ENCODE measurements around the gene FARS2.

Gene FARS2

DNA sequence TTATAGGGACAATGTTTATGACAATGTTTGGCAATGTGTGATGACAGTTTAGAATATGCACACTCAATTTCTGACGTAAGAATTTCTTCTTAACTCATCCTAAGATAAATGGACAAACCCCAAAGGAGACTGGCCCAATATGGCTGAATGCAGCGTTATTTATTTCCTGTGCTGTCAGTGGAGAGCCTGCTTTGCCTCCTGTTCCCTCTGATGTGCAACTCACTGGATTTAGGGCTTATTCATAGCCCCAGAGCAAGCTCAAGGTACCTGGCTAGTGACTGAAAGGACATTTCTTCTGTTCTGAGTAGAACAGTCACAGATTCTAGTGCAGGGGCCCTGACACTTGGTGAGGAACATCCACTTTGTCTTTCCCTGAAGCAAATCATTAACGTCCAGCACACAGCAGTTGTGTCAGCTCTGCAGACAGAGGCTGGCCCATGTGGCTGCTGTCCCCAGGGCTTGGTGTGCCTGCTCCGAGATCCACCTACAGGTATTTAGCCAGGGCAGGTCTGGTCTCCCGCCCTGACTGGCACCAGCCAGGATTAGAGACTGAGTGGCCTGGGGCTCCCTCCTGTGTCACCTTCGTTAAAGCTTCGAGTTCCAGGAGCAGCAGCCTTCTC, 64.8 kb downstream of the FARS2 start:
- DNase-seq: no peak

DNA sequence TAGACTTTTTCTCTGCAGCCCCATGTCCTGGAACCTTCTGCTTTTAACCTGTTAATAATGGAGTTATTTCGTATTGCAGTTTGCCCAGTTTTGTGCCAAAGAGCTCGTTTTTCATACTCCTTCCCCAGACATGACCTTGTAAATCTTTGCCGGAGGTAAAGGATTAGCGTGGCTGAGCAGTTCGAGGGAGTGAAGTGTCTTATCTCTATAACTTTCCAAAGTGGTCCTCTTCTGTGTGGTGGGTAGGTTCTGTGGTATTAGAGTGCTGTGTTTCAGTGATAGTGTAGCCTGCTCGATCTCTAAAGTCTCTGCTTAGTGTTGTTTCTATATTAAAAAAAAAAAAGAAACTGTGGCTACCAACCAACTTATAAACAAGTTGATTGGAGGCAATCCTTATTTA, 67.5 kb downstream of the FARS2 start:
- DNase-seq: no peak

DNA sequence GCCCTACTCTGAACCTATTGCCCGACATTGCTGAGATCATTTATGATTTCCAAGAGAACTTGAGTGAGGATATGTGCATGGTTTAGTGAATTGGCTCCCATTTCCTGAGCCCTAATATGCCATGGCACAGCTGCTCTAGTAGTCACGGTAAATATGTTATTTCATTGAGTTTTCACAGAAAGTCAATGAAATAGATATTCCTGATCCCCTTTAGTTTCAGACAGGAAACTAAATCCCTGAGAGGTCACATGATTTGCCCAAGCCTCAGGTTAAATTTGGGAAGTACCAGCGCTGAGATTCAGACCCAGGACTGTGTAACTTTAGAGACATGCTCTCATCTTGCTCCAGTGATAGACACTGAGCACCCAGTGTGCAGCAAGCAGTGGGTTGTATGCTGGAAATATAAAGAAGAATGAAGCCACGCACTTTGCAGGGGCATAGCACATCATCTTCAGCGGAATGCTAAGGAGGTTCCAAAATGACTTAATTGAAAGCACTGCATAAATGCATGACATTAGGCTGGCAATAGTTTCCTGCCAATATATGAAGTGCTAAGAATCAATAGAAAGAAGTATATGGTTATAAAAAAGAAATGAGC, 70.6 kb downstream of the FARS2 start:
- DNase-seq: no peak

DNA sequence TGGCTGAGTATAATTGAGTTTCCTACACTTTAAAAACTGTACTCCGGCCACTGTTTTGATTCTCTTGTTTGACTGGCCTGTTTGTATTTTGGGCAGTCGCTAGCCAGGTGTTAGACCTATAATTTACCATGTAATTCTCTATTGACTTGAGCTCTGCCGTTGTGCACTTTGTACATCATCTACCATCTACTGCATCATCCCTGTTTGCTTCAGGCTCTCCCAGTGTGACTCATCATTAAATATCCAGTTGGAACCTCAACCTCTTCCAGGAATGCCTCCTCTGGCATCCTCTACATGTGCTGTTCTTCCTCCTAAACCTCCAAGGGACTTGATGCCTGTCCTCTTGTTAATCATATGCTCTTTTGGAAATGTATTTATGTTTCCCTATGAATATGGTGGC, 72.3 kb downstream of the FARS2 start:
- no peak for DNase-seq

DNA sequence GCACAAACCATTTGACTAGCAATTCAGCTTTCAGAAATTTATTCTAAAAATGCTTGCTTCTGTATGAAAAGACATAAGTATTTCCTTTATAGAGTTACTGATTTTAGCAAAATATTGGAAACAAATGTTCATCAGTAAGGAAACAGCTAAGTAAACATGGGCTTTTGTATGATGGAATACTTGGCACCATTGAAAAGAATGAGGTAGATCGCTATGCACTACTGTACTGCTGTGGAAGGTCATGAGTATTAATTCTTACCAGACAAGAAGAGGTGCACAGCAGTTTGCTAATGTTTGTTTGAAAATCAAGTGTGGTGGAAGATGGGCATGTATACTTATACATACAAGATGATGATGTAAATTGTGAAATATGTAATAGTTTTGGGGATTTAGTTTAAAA, 73.0 kb downstream of the FARS2 start:
- no peak for DNase-seq

DNA sequence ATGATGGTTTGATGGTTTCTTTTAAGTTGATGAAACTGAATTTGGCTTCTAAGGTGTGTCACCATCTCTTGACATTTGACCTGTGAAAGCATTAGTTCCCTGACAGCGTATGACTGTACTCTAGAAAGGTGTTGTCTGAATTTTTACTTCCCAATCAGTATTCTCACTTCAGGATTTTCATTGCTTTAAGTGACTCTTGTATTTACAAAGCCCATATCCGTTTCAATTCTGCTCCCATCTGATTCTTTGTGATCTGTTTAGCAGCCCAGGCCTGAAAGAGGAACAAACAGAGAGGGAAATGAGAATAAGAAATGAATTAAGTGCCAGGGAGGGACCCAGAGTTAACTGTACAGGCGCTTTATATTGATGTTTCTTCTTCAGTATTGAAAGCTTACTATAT, 73.7 kb downstream of the FARS2 start:
- no peak for DNase-seq

DNA sequence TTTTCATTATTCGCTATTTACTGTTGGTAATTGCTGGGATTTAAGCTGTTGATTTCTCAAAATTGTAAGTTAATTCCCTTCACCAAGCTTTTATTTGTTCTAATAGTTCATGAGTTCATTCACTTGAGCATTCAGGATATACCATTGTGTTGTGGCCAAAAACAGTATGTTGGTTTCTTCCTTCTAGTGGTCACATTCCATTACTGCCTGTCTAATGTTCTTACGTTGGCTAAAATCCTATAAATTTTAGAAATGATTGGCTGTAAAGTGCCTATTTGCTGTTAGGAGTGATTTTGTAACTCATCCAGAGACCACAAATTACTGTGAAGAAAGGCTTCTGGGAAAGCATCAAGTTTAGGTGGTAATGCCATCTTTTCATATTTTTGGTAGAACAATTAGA, 76.3 kb downstream of the FARS2 start:
- DNase-seq: no peak

DNA sequence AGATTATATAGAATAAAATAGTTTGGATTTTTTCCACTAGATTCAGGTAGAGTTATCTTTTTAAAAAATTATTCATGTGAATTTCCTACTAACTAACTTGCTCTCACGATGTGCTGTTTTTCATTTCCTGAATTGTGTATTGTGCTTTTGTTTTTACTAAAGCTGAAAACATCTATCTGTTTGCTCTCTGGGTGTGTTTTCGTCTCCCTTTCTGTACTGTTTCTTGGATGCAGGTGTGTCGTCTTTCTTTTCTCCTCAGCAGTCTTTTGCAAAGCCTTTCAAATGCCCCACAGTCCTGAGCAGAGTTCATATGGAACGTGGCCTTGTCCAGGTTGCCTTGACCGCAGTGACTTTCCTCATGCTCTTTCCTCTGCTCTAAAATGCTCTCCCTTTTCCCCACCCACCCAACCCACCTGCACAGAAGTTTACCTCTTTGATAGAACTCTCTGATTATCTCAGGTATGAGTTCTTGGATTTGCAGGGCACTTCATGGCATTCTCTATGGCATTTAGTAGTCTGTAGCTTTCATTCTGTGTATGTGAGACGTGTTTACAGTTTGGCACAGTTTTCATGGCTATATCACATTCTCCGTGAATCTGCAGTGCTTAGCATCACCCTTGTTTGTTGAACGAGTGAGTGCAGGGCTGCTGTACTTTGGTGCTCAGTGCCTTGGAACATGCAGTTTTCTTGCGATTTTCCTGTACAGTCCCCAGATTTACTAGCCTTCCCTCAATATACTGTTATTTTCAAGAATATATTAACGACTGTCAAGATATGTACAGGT, 77.1 kb downstream of the FARS2 start:
- no peak for DNase-seq

DNA sequence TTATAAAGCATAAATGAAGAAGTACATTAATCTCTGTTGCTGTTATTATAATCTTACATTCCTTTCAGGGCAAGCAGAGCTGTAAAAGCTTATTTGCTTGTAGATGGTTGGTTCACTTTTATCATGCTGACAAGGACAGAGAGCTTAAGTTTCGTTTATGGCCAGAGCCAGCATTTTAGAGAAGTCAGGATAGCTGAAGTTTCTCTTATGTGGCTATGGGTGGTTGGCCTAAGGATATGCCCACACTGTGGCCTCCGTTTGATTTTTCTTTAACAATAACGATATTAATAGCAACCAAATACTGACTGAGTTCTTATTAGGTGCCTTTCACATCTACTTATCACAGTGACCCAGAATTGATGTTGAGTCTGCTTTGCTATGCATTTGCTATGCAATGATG, 78.5 kb downstream of the FARS2 start:
- DNase-seq: no peak

DNA sequence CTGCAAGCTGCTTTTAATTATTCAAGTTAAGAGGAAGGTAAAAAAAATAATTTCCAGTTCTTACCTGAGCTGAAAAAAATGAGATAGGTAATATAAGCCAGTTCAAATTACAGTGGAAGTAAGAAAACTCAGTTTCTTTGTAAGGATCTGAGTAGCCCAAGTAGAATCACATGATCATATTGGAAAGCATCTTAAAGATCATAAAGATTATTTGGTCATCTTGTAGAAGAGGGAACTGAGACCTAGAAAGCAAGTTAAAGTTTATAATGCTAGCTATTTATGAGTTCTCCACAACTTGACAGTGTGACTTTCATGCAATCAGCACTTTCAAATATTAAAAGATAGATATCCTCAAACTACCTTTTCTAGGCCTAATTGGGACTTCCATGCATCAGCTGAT, 80.5 kb downstream of the FARS2 start:
- no peak for DNase-seq

DNA sequence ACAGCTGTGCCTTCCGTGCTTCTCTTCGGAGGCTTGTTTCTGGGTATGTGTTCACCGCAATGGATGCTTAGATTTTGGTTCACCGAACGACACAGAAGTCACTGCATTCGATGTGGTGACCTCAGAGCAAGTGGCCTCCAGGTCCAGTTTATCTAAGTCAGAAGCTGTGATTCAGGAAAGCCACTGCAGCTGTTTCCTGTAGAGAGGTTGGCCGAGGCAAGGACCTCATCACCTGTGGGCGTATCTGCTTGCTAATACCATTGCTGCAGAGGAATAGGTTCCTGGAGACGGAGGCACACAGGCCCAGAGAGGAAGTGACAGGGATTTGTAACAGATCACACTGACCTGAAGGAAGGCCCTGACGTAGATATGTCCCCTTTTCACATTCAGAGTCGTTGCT, 82.7 kb downstream of the FARS2 start:
- DNase-seq: no peak

DNA sequence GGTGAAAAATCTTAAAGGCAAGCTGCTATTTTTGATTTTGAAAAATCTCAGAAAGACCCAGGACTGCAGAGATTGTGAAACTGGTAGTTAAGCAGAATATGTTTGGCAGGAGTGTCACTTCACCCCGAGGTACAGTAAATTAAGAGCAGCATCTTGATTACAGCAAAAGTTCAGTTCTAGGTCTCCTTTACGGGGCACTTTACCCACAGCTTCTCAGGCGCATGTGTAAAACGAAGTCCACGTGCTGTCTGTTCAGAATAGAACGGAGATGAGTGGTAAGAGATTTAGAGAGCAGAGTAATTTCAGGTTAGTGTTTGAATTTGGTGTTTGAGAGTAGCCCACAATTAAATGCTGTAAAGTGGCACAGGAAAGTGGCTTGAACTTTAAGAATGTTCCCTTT, 84.0 kb downstream of the FARS2 start:
- no peak for DNase-seq

DNA sequence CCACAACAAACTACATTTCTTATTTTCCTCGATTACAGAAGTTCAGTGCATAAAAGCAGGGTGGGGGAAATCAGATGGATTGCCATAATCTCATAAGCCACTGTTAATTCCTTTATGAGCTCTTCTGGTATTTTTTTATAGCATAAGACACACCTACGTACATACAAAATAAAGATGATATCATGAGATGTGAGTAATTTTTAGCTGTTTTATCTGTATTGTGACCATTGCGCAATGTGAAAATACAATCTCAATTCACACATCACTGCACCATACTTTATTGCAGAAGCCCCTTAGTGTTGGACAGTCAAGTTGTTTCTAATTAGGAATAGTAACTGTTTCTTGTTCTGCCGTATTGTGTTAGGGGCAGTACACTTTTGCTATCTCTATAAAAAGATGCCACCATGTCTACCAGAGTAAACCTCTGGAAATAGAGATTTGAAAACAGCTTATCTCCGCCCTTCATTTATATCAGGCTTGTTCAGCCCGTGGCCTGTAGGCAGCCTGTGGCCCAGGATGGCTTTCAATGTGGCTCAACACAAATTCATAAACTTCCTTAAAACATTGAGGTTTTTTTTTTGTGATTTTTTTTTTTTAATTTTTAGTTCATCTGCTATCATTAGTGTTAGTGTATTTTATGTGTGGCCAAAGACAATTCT, 90.4 kb downstream of the FARS2 start:
- no peak for DNase-seq

DNA sequence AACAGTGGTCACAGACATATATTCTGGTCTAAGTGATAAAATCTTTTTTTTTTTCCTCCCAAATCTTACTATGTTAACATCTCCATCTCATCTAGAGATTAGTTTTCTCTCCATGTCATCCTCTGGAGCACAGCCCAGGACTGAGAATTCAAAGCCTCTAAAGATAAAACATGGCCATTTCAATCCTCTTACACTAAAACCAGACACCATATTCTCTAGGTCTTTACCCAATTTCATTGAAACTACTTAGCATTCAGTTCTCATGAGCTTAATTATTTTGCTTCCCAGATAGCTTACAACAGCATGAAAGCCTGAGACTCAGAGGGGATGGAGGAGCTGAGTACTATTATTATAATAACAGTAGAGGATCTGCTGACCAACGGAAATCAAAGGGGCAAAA, 92.7 kb downstream of the FARS2 start:
- DNase-seq: no peak

DNA sequence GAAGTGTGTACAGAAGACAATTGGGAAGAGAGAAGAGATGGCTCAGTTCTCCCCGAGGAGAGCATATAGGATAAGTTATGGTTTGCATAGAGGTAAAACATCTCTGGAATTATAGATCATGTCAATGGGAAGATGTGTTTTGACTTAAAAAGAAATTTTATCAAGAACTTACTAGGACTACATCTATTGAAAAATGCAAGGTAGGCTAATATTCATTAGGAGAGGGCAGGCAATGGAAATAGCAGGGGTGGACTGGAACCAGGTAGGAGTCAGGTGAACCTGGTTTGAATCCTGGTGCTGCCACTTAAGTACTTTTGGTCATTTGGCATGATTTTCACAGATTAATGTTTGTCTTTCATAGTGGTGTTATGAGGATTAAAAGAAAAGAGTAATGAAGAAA, 96.2 kb downstream of the FARS2 start:
- no peak for DNase-seq

DNA sequence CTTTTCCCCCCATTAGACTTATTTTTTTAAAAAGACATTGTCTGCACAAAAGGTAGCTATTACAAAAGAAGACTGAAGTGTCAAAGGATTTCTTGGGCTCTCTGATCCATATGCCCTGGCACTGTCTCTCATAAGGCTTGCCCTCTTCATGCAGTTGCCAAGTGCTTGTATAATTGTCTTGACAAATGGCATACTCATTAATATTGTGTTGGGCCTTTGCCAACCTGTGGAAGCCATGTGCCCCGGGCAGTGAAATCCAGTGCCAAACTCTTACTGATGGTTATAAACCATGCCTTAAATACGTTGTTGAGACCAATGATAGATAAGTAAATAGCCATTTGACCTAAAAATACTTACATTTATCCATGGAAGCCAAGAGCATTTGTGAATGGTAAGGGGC, 98.1 kb downstream of the FARS2 start:
- no peak for DNase-seq

DNA sequence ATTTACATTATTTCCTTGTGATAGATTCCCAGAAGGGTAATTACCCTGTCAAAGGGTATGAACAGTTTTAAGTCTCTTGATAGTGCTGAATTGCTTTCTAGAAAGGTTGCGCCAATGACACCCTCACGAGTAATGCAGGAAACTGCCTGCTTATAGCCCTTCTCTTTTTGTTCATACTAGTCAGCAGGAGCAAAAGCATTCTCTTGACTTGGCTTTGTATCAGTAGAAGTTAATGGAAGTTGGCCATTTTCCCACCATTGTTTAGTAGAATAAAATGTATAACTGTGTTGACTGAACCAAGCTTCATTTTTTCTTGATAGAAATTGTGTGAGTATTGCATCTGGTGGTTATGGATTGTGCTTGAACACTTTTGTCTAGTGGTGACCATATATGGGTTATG, 100.1 kb downstream of the FARS2 start:
- DNase-seq: no peak

DNA sequence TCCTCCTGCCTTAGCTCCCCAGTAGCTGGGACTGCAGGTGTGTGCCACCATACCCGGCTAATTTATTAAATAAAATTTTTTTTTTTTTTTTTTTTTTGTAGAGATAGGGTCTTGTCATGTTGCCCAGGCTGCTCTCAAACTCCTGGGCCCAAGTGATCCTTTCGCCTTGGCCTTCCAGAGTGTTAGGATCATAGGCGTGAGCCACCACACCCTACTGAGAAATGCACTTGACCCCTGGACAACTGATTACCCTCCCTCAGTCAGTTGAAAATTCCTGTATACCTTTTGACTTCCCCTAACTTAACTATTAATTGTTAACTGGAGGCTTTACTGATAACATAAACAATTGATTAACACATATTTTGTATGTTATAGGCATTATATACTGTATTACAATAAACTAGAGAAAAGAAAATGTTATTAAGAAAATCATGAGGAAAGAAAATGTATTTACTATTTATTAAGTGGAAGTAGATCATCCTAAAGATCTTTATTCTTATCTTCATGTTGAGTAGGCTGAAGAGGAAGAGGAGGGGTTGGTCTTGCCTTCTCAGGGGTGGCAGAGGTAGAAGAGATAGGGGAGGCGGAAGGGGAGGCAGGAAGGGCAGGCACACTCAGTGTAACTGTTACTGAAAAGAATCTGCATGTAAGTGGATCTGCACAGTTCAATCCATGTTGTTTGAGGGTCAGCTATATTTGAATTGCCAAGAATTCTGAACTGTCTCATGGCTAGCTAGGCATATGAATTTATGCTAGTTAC, 104.3 kb downstream of the FARS2 start:
- DNase-seq: no peak

DNA sequence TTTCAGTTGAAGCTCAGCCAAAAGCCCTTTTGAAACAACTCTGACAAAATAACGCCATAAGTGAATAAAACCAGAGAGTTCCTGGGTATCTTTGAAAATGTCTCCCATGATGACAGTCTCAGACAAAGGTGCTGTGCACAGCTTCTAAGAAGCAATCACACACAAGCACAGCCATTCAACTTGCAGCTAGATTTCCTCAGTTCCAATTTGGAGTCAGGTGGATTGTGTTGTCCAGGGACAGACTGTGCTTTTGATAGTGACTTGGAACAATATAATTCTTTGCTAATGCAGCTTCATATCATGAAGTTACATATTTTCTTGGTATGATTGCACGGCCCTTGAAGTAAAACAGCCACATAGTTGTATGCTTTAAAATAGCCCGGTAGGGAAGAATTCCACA, 105.6 kb downstream of the FARS2 start:
- DNase-seq: no peak

DNA sequence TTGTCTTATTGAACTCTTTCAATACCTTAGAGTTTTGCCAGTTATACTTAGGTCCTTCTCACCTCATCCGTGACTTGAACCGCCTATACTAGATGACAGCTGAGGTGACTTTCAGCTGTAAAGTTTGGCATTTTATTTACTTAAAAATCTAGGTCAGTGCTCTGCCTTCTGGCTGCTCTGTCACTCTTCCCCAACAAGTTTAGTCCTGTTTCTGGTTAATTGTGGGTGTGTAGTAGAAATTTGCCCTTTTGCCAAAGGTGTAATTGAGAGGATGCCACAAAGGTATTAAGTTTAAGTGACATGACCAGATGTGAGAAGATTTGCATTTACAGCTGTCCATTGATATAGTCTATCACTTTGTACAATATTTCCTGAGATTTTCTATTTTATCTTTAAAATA, 106.2 kb downstream of the FARS2 start:
- DNase-seq: no peak

DNA sequence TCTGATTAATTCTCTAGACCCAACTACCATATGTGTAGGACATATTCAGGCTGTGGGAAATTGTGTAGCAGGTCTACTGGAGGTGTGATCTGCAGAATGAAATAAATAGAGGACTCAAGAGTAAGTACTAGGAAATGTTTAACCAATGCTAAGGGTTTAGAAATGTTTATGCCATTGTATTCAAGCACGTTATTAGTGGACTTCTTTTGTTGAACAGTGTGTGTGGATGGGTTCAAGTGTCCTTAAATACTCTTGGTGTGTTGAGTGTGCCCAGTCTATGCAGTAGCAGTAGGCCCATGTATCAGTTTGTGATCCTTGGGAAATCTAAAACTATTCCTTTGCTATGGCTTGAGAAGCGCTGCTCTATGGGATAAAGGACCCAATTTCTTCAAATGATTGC, 112.1 kb downstream of the FARS2 start:
- no peak for DNase-seq

DNA sequence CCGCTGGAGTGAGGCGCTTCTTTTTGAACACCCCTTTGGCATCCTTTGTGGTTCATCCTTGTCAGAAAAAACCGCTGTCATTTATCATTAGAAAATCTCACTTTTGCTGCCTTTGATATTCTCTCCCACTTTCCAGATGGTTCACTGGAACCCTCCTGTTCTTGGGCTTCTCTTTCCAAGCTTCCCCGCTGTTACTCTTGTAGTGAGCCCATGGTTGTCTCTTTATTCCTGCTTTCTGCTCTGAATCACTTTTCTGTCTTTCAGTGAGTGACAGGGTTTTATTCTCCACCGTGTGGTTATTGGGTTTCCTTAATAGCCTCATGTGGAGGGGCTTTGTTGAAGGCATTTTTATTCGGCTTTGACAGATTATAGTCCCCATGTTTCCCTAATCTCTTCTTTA, 117.0 kb downstream of the FARS2 start:
- DNase-seq: no peak

DNA sequence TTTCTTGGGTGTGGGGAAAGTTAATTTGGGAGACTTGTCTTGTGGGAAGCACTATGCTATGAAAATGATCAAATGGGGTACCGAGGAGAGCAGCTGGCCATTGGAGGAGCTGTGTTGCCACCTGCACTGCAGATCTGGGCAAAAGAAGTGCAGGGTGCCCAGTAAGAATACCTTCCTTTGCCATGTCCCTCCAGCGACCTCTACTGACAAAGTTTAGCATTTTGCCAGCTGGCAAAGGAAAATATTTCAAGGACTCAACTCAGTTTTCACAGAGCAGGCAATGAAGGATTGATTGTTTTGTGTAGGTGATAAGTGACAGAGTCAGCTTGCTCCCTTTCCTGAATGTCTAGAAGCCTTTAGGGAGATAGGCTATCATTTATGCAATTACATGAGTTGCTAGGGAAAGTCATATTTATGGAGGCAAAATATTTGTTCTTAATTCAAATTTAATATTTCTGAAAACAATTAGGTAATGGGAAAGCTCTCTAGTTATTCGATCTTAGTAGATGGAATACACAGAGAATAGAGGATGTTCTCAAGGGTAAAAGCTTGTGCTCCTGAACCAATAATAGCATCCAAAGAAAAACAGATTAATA, 118.4 kb downstream of the FARS2 start:
- no peak for DNase-seq
